Measurements from ENCODE around the gene KRT222.
A peak's percentile ranks its signal among the peaks of the same experiment; 100 is the strongest.

Gene KRT222

DNA sequence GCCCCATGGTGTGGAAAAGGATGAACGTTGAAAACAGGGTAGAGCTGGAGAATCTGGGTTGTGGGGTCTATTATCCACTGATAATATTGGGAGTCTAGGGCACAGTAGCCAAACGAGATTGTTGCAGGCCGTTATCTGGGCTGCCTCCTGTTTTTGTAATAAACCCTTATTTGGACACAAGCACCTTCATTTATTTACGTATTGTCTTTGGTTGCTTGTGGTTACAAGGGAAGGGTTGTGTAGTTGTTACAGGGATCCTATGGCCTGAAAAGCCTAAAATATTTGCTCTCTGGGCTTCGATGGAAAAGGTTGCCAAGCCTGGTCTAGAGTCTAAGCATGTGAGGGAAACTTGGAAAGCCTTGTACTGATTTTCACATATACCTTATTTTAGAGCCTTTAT, 13.0 kb downstream of the KRT222 start:
- DNase-seq, result no peak

DNA sequence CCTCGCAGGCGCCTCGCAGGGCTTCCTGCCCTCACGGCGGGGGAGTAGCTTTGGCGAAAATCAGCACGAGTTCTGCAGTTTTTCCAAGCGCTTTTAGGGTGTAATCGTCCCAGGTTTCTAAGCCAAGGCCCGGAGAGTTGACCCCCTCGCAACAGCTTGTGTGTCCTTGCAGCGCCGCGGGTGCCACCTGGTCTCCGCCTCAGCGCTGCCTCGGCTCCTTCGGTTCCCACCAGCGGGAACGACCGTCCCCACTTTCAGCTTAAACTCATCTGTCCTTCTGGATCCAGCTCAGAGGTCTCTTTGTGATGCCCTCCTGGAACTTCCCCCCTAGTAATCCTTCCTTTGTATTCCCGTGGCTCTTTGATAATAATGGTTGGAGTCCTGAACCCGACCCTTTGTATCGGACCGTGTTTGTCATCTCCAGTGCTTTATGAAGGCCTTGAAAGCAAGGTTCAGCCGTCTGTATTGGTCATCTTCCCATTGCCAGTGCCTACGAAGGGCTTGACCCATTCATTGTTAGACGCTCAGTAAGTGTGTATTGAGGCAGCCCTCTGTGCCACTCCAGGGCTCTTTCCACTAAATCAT, 16.5 kb downstream of the KRT222 start:
- no peak for DNase-seq

DNA sequence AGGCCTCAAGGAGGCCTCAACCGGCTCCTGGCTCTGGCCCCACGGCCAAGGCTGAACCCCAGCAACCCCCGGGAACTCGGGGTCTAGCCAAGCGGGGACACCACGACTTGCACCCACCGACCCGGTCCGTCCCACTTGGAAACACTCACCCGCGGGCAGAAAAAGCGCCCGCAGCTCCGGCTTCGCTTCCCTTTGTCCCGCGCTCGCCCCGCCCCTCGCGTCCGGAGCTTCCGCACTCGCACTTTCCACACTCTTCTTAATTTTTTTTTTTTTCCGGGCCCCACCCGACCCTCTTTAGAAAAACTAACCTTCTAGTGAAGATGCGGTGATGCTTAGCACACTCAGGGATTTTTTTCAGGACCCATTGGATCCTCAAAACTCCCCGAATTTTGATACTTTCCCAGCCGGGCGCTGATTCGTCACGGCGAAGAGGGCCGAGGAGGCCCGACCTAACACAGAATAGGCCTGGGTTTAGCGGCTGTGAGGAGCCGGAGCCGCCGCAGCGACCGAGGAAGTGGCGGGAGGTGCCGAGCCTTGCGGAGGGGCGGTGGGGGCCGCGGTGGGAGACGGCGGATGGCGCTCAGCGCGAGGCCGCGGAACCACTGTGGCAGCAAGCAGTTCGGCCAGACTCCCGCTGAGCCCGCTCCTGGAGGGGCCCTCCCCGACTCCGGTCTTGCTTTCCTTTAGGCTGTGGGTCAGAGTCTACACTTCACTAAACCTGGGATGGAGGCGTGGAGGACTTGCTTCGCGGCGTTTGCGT, 17.2 kb downstream of the KRT222 start, which contains the start of gene SMARCE1:
Gene SMARCE1 (minus strand): TSS at position 195 of the 760 bp plus-strand sequence. CDS start 2,016 bp downstream, outside the sequence.
- peak; percentile 38 for DNase-seq

DNA sequence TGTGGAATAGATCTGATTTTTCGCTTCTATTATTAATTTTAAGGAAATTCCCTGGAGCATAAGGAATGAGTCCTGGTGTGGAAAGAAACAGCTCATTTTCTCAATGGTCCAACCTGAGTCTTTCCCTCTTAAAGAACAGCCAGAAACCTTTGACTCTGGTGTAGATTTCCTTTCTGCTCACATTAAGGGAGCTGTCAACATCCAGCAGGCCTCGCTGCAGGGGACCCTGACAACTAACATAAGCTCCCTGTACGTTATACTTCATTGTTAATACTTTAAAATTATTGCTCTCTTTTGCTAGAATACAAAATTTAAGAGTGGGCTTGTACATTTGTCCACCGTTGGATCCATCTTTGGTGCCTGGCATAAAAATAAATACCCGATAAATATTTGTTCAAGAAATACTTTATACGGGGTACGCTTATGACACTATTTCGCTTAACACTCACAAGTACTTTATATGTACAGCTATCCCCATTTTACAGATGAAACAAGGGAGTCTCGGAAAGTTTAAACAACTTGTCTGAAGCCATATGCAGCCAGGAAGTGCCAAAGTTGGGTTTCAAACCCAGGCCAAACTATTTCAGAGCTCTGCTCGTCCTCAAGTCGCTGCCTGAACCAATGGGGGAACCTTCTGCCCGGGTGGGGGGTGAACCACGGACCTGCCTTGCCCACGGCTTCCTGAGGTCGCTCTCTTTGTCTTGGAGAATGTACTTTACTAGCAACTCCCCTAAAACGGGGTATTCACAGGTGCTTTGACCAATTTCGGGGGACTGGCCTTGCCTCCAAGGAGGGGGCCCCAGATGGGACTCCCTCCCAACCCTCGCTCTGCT, 18.0 kb downstream of the KRT222 start:
- DNase-seq, result no peak

DNA sequence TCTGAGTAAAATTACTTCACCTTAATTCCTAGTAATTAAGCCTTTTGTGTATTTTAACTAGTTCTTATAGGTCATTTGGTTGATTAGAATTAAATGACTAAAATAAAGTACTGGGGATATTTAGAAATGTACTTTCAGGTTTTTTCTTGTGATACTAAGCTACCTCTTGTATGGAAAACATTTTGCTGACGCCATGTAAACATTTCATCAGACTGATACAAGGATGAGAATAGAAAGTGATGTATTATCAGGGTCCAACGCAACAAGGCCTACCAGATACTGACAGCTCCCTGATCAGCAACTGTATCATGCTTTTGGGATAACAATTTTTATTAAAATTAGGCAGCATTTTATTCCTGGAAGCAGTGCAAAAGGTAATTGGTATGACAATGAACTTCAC, 19.0 kb downstream of the KRT222 start:
- no peak for DNase-seq

DNA sequence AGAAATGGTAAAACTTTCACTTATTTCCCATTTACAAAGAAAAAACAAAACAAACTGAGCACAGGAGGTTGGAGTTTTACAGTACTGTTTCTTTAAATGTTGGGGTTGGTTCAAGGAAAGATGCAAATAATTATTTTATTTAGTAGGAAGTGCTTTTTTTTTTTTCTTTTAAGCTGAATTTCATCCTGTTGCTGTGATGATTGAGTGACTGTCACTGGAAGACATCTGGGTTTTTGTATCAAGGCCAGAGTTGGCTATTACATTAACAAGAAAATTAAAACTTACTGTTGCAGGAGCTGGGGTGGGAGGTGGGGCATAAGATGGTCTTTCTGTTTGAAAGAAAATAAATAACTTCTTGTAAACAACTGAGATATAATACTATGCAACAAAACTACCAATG, 19.7 kb downstream of the KRT222 start:
- DNase-seq, result no peak

DNA sequence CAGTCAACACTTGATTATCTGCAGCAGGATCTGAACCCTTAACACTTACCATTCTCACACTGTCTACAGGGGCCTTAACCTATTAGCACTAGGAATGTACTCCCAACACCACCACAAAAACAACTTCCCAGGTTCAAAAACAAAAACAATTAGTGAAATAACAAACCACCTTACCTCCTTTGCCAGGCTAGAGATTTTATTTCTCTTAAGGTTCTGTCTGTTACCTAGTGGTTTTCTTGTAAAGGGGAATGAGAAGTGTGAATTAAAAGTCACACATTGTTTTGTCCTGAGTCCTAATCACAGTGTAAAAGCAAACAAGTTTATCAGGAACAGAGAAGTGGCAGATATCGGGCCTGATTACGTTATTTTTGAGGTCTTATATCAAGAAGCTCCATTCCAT, 27.0 kb downstream of the KRT222 start:
- DNase-seq, result no peak

DNA sequence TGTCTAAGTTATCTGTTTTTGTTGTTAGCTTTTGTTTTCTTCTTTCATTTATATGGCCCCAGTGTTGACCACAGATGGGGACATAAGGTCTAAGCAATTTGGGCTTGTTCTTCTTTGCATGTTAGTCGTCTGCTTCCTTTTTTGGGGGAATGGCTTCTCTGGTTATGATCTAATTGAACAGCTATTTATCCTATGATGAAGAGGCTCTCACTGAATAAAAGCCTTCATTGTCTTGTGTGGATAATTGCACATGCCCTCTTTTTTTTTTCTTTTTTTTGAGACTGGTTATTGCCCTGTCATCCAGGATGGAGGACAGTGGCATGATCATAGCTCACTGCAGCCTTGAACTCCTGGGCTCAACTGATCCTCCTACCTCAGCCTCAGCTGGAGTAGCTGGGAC, 31.1 kb downstream of the KRT222 start:
- no peak for DNase-seq

DNA sequence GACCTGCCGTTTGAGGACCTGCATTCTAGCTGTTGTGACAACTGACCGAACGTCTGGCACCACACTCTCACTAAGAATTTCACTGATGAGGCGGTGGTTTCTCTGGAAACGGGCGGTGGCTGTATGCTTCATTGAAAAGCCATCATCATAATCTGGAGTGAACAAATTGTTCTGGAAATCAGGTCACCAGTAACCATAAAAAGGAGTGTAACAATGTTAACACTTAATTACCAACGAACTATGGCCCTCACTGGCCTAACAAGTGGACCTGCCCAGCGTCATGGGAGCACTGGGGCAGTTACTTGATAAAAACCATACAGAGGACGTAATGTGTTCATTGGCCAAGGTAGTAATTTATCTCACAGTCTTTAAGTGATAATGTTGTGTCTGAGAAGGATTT, 32.8 kb downstream of the KRT222 start:
- no peak for DNase-seq

DNA sequence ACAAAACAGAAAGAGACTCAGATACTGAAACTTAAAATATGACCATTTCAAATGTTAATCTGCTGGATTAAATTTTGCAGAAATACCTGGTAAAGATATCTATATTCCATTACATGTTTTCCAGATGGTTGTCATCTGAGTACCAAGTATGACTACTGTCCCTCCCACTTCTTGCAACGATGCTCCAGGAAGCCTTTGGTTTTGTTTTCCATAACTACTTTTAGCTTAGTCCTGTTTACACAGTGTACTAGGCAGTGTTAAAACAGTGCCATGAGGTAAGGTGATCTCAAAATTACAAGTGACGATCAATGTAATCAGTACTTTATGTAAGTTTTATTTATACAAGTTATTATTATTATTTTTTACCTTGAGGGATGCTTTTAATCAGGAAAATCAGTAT, 35.1 kb downstream of the KRT222 start:
- no peak for DNase-seq

DNA sequence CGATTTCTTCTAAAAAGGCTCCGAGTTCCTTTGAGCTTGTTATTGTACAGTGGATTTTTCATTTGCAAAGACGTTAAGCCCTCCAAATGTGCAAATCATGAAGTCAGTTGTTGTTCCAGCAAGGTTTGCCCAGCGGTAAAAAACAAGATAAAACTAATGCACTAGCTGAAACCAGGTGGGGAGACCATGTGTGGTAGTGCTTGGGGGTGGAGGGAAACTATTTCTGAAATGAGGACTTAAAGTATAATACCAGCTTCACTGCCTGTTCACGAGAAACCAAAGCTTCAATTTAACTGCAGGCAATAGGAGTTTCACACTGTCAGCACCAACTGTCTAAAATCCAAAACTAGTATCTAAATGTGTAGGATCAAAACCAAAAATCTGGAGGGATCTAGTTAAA, 39.7 kb downstream of the KRT222 start:
- no peak for DNase-seq

DNA sequence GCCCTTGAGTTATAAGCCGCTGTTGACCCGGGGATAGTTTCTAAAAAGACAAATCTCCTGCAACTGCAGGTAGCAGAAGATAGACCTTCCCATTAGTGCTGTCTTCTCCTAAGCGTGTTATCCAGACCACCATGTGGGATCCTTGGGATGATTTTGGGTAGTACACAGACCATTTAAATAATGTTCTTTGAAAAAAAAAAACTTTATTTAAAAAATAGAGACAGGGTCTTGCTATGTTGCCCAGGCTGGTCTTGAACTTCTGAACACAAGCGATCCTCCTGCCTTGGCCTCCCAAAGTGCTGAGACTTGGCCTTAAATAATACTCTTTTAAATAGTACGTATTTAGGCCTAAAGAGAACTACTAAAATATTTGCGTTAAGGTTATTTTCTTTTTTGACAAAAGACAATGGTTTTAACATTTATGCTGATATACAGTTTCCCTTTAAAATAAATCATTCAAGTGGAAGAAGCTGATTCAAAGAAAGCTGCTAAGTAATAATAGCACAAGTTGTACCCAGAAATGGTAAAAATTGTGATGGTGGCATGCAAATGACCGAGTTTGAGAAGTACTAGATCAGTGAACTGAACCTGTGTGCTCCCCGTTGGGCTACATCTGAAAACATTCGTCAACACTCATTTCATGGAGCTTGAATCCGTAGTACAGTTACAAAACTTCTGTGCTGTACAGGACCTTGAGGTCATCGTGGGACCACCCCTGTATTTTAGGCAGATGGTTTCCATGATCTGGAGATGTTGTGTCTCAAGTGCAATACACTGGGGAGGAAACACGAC, 41.4 kb downstream of the KRT222 start:
- no peak for DNase-seq

DNA sequence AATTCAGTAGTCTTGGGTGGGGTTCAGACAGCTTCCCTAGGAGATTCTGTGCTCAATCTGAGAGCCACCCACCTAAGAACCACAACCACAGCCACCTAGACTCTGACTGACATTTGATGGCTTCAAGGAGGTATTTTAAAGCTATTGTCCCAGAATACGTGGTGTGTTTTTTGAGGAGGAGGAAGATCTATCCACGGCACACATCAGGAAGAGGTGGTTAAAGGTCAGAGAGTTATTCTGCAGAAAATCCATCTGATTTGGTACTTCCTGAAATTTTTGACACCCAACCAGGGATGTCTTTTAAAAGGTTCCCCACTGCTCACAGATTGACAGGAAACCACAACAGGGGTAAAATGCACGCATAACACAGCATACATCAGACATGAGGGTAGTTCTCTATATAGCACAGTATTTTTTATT, 42.5 kb downstream of the KRT222 start:
- no peak for DNase-seq

DNA sequence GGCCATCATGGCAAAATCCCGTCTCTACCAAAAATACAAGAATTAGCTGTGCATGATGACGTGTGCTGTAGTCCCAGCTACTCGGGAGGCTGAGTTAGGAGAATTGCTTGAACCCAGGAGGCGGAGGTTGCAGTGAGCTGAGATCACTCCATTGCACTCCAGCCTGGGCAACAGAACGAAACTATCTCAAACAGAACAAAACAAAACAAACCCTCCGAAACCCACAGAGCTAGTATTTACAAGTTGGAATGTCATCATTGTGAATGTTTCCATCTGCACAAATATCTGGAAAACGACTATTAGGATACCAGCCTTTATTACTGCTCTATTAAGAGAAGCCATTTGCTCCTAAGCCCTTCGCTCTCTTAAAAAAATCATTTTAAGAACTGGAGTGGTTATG, 43.4 kb downstream of the KRT222 start:
- DNase-seq, result no peak

DNA sequence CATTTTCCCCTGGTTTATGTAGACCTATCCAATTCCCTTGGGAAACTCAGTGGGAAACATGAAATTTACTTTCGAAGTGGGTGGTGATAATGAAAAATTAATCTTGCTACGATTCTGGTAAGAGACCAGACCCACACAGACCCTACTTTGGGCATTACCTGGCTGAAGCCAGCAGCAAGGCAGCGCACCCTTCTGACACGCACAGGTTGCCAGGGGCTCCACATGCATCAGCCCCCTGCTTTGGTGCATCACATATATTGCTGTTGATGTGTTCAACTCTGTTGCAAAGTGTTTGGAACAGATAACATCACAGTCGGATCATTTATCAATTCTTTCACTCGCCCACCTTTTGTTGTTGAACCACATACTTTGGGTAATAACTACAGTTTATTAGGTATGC, 44.0 kb downstream of the KRT222 start:
- DNase-seq, result no peak

DNA sequence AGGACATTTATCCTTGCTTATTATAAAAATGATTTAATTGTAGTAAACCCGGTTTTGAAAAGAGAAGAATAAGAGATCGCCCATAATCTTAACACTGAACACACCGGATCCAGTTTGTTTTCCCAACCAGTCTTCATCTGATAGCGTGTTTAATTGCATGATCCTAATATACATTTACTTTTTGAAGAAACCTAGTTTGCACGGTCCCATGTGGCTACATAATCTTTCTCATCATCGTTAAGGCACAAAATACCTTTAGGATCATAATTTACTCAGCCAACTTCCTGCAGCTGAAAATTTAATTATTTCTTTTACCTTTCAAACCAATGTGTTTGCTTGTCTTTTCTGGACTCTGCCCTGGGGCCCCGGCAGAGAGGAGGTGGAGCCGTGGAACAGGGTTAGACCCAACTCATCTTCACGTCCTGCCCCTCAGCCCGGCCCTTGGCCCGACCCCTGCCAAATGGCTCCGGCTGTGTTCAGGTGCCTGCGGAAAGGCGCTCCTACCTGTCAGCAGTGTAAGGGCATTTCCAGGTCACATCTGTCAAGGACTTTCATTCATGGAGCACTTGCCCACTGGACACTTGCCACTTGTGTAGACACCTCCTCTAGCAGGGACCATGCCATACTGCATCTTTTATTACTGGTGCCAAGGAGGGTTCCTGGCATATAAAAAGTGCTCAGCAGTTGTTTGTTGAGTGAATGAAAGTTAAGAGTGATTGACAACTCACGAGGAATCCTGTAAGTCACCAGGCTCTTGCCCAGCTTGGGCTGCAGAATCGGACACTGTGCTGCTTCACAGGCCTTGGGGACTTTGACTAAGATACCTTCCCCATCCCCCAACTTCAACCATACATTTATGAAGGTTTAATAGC, 46.0 kb downstream of the KRT222 start:
- DNase-seq, result no peak

DNA sequence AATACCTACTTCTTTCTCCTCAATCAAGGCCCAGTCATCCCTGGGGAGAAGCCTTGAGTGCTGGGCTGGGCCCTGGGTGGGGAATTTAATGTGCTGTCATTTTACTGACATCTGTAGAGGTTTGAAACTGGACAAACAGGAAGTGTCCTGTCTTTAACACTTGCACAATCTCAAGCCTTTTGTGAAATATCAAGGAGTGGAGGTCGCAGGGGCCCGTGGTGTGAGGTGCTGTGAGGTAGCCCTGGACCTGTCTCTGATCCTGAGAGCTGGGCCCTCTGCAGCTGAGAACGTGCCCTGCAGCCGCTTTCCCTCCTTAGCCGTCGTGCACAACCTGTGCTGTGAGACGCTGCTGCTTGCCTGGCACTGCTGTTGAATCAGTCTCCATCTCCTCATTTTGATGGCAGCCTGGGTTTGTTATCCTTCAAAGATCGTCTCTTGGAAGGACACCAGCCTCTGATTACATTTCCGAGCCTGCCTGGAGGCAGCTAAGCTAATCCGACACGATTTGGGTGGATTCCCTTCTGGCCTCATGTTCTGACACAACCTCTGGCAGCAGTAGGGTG, 47.2 kb downstream of the KRT222 start:
- DNase-seq, result no peak

DNA sequence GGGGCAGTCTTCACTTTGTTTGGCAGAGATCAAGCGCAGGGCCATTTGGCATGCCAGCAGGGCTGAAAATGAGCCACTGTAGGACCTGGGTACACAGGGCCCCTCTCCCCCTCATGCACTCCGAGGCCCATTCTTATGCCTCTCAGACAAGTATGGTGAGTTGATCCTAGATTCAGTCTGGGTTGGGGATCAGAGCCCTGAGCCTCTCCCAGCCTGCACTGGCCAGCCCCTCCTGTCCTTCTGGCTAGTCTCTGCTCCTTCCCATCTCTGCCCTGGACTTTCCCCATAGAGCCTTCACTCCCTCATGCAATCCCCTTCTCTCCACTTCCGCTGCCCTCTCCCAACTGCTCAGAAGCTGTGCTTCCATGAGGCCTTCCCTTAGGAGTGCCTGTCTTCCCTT, 48.4 kb downstream of the KRT222 start:
- no peak for DNase-seq

DNA sequence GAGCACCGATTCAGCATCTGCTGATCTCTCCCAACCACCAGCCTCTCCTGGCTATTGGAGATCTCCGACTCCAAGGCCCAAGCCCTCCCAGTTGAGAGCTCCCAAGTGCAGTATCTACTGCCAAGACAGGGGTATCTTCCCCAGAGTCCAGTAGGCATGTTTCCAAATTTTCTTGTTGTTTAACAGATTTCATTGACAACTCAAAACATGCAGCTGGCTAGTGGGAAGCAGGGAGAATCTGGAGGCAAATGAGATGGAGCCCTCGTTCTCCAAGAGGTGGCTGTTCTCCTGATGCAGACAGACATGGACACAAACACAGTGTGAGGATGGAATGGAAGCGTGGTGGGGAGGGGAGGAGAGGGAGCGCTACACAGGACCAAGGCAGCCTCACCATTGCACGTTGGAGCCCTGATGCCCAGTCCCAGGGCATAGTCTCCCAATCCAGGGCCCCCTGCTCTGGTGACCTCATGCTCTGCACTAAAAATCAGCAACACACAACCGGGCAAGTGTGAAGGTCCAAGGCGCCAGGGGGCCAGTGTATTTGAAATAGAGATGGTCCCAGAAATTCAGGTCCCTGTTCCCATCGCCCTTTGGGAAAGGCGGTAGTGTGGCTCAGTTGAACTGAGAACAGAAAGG, 49.0 kb downstream of the KRT222 start:
- no peak for DNase-seq

DNA sequence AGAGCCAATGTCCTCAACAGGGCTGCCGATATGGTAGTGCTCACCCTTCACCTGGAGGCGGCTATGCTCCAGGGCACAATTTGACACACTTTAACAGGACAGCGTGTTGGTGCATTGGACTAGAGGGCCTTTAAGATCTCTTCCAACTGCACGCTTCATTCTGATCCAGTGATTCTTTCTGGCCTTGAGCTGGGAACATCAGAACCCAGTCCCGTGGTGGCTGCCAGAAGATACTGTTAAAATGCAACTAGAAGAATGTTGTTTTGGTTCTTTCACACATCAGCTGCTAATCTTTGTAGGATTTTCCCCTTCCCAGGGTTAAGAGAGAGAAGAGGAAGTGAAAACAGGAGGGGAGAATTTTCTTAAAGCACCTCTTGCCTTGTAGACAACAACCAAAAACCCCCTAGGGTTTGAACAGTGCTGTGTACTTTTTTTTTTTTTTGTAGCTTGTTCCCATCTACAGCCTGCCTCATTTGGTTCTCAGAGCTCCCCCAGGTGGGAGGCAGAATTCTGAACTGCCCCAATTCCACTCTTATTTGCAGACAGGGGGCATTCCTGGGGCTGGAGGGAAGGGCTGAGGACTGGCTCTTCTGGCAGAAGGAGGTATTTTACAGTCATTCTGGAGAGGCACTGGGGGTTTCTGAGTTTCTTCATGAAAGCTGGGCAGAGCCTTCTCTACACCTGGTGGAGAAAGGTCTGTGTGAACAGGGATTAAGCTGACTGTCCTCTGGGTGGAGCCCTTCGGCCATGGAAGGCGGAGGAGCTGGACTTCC, 49.7 kb downstream of the KRT222 start:
- no peak for DNase-seq

Data from GF-D8 (cell line).